DOHH2 (cell line): ENCODE measurements around the gene FILIP1L.

Experiments
- CTCF ChIP-seq: fragments of 200-600 bp; sonication (generic); IDR thresholded peaks from one replicate; pipeline ENCODE4 v1.5.1; 2014; ENCODE audit warnings: antibody characterized with exemption, mild to moderate bottlenecking, low read depth, low read length; ENCODE audit not compliant: poor library complexity, severe bottlenecking
- EZH2phosphoT487 ChIP-seq: fragments of 200-600 bp; sonication (generic); IDR thresholded peaks from 2 replicates; pipeline ENCODE4 v1.6.1; 2017; ENCODE audit warnings: borderline replicate concordance, mild to moderate bottlenecking, antibody characterized with exemption, low read length, moderate library complexity, mixed read lengths

GRCh38 chr3:99867594-99868310 lies 246.5 kb downstream of the FILIP1L start:
- TF ChIP-seq CTCF (no peak), EZH2phosphoT487 (no peak)
